ENCODE measurements around the gene CNPY1.

CNPY1 gene

DNA sequence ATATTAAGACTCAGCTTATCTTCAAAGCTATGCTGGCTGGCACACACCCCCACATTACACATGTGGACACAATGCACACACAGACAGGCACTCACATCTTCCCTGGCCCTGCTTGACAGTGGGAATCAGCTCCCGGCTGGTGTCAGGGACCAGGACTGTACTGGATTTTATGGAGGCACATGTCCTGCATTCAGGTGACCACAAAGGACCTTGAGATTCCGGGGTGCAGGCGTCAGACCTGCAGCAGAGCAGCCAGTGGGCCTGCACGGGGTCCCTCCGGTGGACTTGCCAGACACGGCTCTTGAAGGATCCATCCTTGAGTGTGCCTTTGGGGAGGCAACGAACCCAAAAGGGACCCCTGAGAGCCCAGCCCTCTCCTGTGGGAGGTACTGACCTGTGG is 1.9 kb downstream of the CNPY1 start:
- H3K27ac ChIP-seq (ENCODE audit: low read length) = no peak overlapping the region
- no peaks in the 10 kb centered on the region for H3K79me2 ChIP-seq (ENCODE audit: insufficient read depth, low read length)
- no peak overlapping the region for H3K9ac ChIP-seq (ENCODE audit: low read depth, low read length)
- H3K4me1 ChIP-seq (ENCODE audit: insufficient read depth, low read length) = no peaks in the 10 kb centered on the region
- no peak overlapping the region for H3K4me2 ChIP-seq (ENCODE audit: insufficient read depth, low read length)
- H3K4me3 ChIP-seq (ENCODE audit: low read depth in 1 of 2, low read length in 2 of 2) = no peak overlapping the region
- H3K27me3 ChIP-seq (ENCODE audit: insufficient read depth, low read length, poor library complexity) = peaks cover 10% of the 10 kb centered on the region
- H2AFZ ChIP-seq (ENCODE audit: low read depth, low read length) = no peak overlapping the region
- TF ChIP-seq EZH2 (IDR thresholded peaks at IDR 0.05; ENCODE audit: borderline replicate concordance, low read depth, low read length, severe bottlenecking) (no peak), CTCF (IDR thresholded peaks at IDR 0.05; ENCODE audit: borderline replicate concordance, extremely low read depth, low read length, poor library complexity, severe bottlenecking) (no peak)
- DNase-seq (no peak), ATAC-seq (ENCODE audit: insufficient read depth, low read depth) (no peak)
- H3K9me3 ChIP-seq (ENCODE audit: insufficient read depth, low read length, severe bottlenecking) = no peaks in the 10 kb centered on the region
- H3K36me3 ChIP-seq (ENCODE audit: insufficient read depth, low read length) = no peaks in the 10 kb centered on the region
- H4K20me1 ChIP-seq (ENCODE audit: insufficient read depth, low read length) = peaks cover 3% of the 10 kb centered on the region; the same call in 1 of the 2 replicates

DNA sequence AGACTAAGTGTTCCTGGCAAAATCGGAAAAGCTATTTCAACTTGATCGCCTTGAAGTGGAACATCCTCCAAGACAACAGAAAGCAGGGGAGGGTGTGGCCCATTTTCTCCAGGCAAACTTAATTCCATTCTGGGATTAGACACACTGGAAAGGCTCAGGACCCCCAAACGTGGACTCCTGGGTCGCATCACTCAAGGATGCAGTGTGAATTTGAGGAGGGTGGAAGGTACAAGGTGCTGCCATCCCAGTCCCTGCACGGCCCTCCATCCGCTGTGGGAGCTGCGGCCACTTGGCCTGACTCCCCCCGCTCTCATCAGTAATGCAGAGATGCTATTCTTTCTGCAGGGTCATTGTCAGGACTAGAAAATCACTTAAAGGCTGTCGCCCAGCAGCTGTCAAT is 2.4 kb downstream of the CNPY1 start:
- Histone ChIP-seq H3K9ac (ENCODE audit: low read depth, low read length) (no peak overlapping the region), H3K4me2 (ENCODE audit: insufficient read depth, low read length) (no peak overlapping the region), H3K27me3 (ENCODE audit: insufficient read depth, low read length, poor library complexity) (peaks cover 10% of the 10 kb centered on the region), H3K27ac (ENCODE audit: low read length) (no peak overlapping the region), H3K4me3 (ENCODE audit: low read depth in 1 of 2, low read length in 2 of 2) (no peak overlapping the region), H3K36me3 (ENCODE audit: insufficient read depth, low read length) (no peaks in the 10 kb centered on the region), H2AFZ (ENCODE audit: low read depth, low read length) (no peak overlapping the region), H3K4me1 (ENCODE audit: insufficient read depth, low read length) (no peaks in the 10 kb centered on the region), H4K20me1 (ENCODE audit: insufficient read depth, low read length) (peaks cover 3% of the 10 kb centered on the region; the same call in 1 of the 2 replicates), H3K79me2 (ENCODE audit: insufficient read depth, low read length) (no peaks in the 10 kb centered on the region), H3K9me3 (ENCODE audit: insufficient read depth, low read length, severe bottlenecking) (no peaks in the 10 kb centered on the region)
- TF ChIP-seq CTCF (IDR thresholded peaks at IDR 0.05; ENCODE audit: borderline replicate concordance, extremely low read depth, low read length, poor library complexity, severe bottlenecking) (no peak), EZH2 (IDR thresholded peaks at IDR 0.05; ENCODE audit: borderline replicate concordance, low read depth, low read length, severe bottlenecking) (no peak)
- DNase-seq (no peak), ATAC-seq (ENCODE audit: insufficient read depth, low read depth) (no peak)

- ATAC-seq (ENCODE audit: insufficient read depth, low read depth) (no peak), DNase-seq (no peak)
- H3K9me3 ChIP-seq (ENCODE audit: insufficient read depth, low read length, severe bottlenecking) = no peaks in the 10 kb centered on the region
- no peak overlapping the region for H3K4me3 ChIP-seq (ENCODE audit: low read depth in 1 of 2, low read length in 2 of 2)
- no peak overlapping the region for H3K27ac ChIP-seq (ENCODE audit: low read length)
- peaks cover 10% of the 10 kb centered on the region for H3K27me3 ChIP-seq (ENCODE audit: insufficient read depth, low read length, poor library complexity)
- no peaks in the 10 kb centered on the region for H3K79me2 ChIP-seq (ENCODE audit: insufficient read depth, low read length)
- no peak overlapping the region for H3K4me2 ChIP-seq (ENCODE audit: insufficient read depth, low read length)
- no peaks in the 10 kb centered on the region for H3K36me3 ChIP-seq (ENCODE audit: insufficient read depth, low read length)
- H3K4me1 ChIP-seq (ENCODE audit: insufficient read depth, low read length) = no peaks in the 10 kb centered on the region
- no peak overlapping the region for H3K9ac ChIP-seq (ENCODE audit: low read depth, low read length)
- no peaks in the 10 kb centered on the region for H4K20me1 ChIP-seq (ENCODE audit: insufficient read depth, low read length)
- TF ChIP-seq CTCF (IDR thresholded peaks at IDR 0.05; ENCODE audit: borderline replicate concordance, extremely low read depth, low read length, poor library complexity, severe bottlenecking) = no peak
- TF ChIP-seq EZH2 (IDR thresholded peaks at IDR 0.05; ENCODE audit: borderline replicate concordance, low read depth, low read length, severe bottlenecking) = no peak
- H2AFZ ChIP-seq (ENCODE audit: low read depth, low read length) = no peak overlapping the region
Measured at GRCh38 chr7:155543011-155543876, 3.1 kb downstream of the CNPY1 start.

Data from DND-41 (cell line).